IMR-90 (cell line): Measurements from ENCODE around the gene DENND5A. TPM values are rescaled to one million over a fixed set of nuclear protein-coding genes. Genes with fewer than 3 reads are reported as not detected.

ENCODE experiments used
- ATAC-seq: fragments of 200-7000 bp; cut with Tn5 transposase; 2 replicates; pipeline ENCODE4 v1.9.1; 2020; ENCODE audit warnings: low read depth, mild to moderate bottlenecking, moderate library complexity
- BruUV-seq: library from RNA; stranded (reverse); fragments of 400-500 nt; replicated peaks from 2 replicates; lab custom pipeline; 2021; lab: Mats Ljungman, UMichigan
- CTCF ChIA-PET: fragments of 300-600 bp; formaldehyde crosslinking; extraction: SDS; loops from one replicate; lab custom pipeline; 2021; ENCODE audit warnings: antibody characterized with exemption; lab: Yijun Ruan, JAX
- POLR2A ChIA-PET: fragments of 300-600 bp; sonication (Branson Sonifier 250); formaldehyde crosslinking; loops from one replicate; lab custom pipeline; 2022; ENCODE audit warnings: antibody characterized with exemption; ENCODE audit not compliant: unreplicated experiment; lab: Charles Lee
- DNase-seq: peaks from one replicate; pipeline ENCODE4 v3.0.0; 2013
- H2AFZ ChIP-seq: replicated peaks from 2 replicates; pipeline ENCODE3; 2013; ENCODE audit warnings: low read length, mild to moderate bottlenecking; ENCODE audit not compliant: poor library complexity
- H2AK5ac ChIP-seq: 2 replicates; pipeline ENCODE4 v1.6.1; 2013; ENCODE audit warnings: low read depth, low read length, inconsistent platforms
- H2AK9ac ChIP-seq: replicated peaks from 2 replicates; pipeline ENCODE3; 2013; ENCODE audit warnings: mild to moderate bottlenecking, low read depth, low read length, moderate library complexity; ENCODE audit not compliant: poor library complexity
- H2BK120ac ChIP-seq: 2 replicates; pipeline ENCODE4 v1.6.1; 2013; ENCODE audit warnings: low read depth, low read length, inconsistent platforms
- H2BK15ac ChIP-seq: 3 replicates; pipeline ENCODE4 v1.6.1; 2013; ENCODE audit warnings: low read depth, low read length, inconsistent platforms
- H2BK20ac ChIP-seq: 2 replicates; pipeline ENCODE4 v1.6.1; 2013; ENCODE audit warnings: low read depth, mild to moderate bottlenecking, inconsistent platforms, low read length, moderate library complexity
- H2BK5ac ChIP-seq: 2 replicates; pipeline ENCODE4 v1.6.1; 2013; ENCODE audit warnings: mild to moderate bottlenecking, low read depth, low read length, inconsistent platforms; ENCODE audit not compliant: poor library complexity, severe bottlenecking
- H3K14ac ChIP-seq: replicated peaks from 2 replicates; pipeline ENCODE4 v1.6.1; 2013; ENCODE audit warnings: low read depth, low read length, inconsistent platforms
- H3K18ac ChIP-seq: 2 replicates; pipeline ENCODE4 v1.6.1; 2013; ENCODE audit warnings: low read depth, low read length, control low read depth
- H3K23ac ChIP-seq: 2 replicates; pipeline ENCODE4 v1.6.1; 2013; ENCODE audit warnings: low read depth, low read length, inconsistent platforms
- H3K27ac ChIP-seq: 2 replicates; pipeline ENCODE4 v1.5.1; 2013; ENCODE audit warnings: mild to moderate bottlenecking, control low read depth, low read length; ENCODE audit not compliant: insufficient read depth
- H3K27me3 ChIP-seq: 2 replicates; pipeline ENCODE4 v1.6.1; 2013; ENCODE audit warnings: low read length; ENCODE audit not compliant: control insufficient read depth, insufficient read depth
- H3K36me3 ChIP-seq: 2 replicates; pipeline ENCODE4 v1.6.1; 2013; ENCODE audit warnings: low read length, mixed read lengths; ENCODE audit not compliant: control insufficient read depth, insufficient read depth
- H3K4ac ChIP-seq: 2 replicates; pipeline ENCODE4 v1.6.1; 2013; ENCODE audit warnings: low read depth, low read length, inconsistent platforms
- H3K4me1 ChIP-seq: 2 replicates; pipeline ENCODE4 v1.6.1; 2013; ENCODE audit warnings: low read length, mixed read lengths; ENCODE audit not compliant: control insufficient read depth, insufficient read depth
- H3K4me2 ChIP-seq: 2 replicates; pipeline ENCODE4 v1.6.1; 2013; ENCODE audit warnings: low read depth, mild to moderate bottlenecking, control low read depth, low read length, moderate library complexity
- H3K4me3 ChIP-seq: 2 replicates; pipeline ENCODE4 v1.5.1; 2013; ENCODE audit warnings: low read depth, mild to moderate bottlenecking, control low read depth, low read length, moderate library complexity; ENCODE audit not compliant: insufficient read depth
- H3K56ac ChIP-seq: 2 replicates; pipeline ENCODE4 v1.6.1; 2013; ENCODE audit warnings: low read length, inconsistent platforms; ENCODE audit not compliant: insufficient read depth; ENCODE audit errors: extremely low read depth
- H3K79me1 ChIP-seq, 2 experiments: 2 replicates each; pipeline ENCODE4 v1.6.1; 2013; ENCODE audit warnings: low read length in 2 of 2, inconsistent platforms in 1 of 2, low read depth in 1 of 2
- H3K9ac ChIP-seq: 2 replicates; pipeline ENCODE4 v1.6.1; 2013; ENCODE audit warnings: low read depth, low read length, control low read depth
- H3K9me1 ChIP-seq: 2 replicates; pipeline ENCODE4 v1.6.1; 2013; ENCODE audit warnings: low read length, inconsistent platforms; ENCODE audit not compliant: insufficient read depth
- H3K9me3 ChIP-seq: 2 replicates; pipeline ENCODE4 v1.6.1; 2013; ENCODE audit warnings: low read length; ENCODE audit not compliant: control insufficient read depth, insufficient read depth
- H4K20me1 ChIP-seq: 2 replicates; pipeline ENCODE4 v1.6.1; 2013; ENCODE audit warnings: low read length, inconsistent platforms; ENCODE audit not compliant: insufficient read depth
- H4K5ac ChIP-seq: 2 replicates; pipeline ENCODE4 v1.6.1; 2013; ENCODE audit warnings: mild to moderate bottlenecking, low read depth, low read length, control low read depth
- H4K8ac ChIP-seq, 2 experiments: 2 replicates each; pipeline ENCODE4 v1.6.1; 2013; ENCODE audit warnings: low read depth in 2 of 2, low read length in 2 of 2, control low read depth in 1 of 2, inconsistent platforms in 1 of 2
- H4K91ac ChIP-seq: 2 replicates; pipeline ENCODE4 v1.6.1; 2013; ENCODE audit warnings: low read depth, low read length, inconsistent platforms; ENCODE audit not compliant: insufficient read depth
- CEBPB ChIP-seq: IDR thresholded peaks from 2 replicates; pipeline ENCODE4 v1.6.1; 2012; ENCODE audit warnings: low read depth, low read length, improper control_type of control experiment
- CHD1 ChIP-seq: IDR thresholded peaks from 2 replicates; pipeline ENCODE4 v1.6.1; 2012; ENCODE audit warnings: low read depth, low read length, improper control_type of control experiment
- ELK1 ChIP-seq: fragments of 150-350 bp; IDR thresholded peaks from 2 replicates; pipeline ENCODE4 v1.6.1; 2016; ENCODE audit warnings: low read depth, mild to moderate bottlenecking, low read length, moderate library complexity, borderline replicate concordance
- FOS ChIP-seq: fragments of 150-350 bp; IDR thresholded peaks from 2 replicates; pipeline ENCODE4 v1.6.1; 2016; ENCODE audit warnings: low read depth, low read length
- MAFK ChIP-seq: IDR thresholded peaks from 2 replicates; pipeline ENCODE4 v1.6.1; 2012; ENCODE audit warnings: low read depth, low read length, improper control_type of control experiment
- MXI1 ChIP-seq: IDR thresholded peaks from 2 replicates; pipeline ENCODE4 v1.6.1; 2012; ENCODE audit warnings: low read depth, mild to moderate bottlenecking, low read length, moderate library complexity, borderline replicate concordance
- NFE2L2 ChIP-seq: fragments of 150-350 bp; IDR thresholded peaks from 2 replicates; pipeline ENCODE4 v1.6.1; 2016; ENCODE audit warnings: low read depth, mild to moderate bottlenecking, low read length
- POLR2A ChIP-seq: IDR thresholded peaks from 2 replicates; pipeline ENCODE4 v1.6.1; 2012; ENCODE audit warnings: mild to moderate bottlenecking, low read depth, low read length
- RAD21 ChIP-seq: IDR thresholded peaks from 2 replicates; pipeline ENCODE4 v1.6.1; 2012; ENCODE audit warnings: low read length, improper control_type of control experiment
- RFX5 ChIP-seq: IDR thresholded peaks from 2 replicates; pipeline ENCODE4 v1.8.0; 2012; ENCODE audit warnings: low read depth, mild to moderate bottlenecking, low read length, moderate library complexity
- WGBS, 2 experiments: methylation state at CpG; one replicate each; pipeline versions ENCODE4 v1.1.5 to v1.1.7; 2013; ENCODE audit warnings: missing lambda C conversion rate in 2 of 2; ENCODE audit not compliant: insufficient read length in 1 of 2; ENCODE audit errors: extremely low coverage in 2 of 2; 5-methylcytosine and 5-hydroxymethylcytosine counted together
- dilution Hi-C: fragments of 300-500 bp; cut with HindIII; formaldehyde crosslinking; loops from one replicate; pipeline ENCODE4 v1.14.3; 2018; ENCODE audit warnings: low sequenced_read_pairs; ENCODE audit not compliant: unreplicated experiment
- in situ Hi-C: fragments of 300-500 bp; cut with MboI; formaldehyde crosslinking; loops from 3 replicates; pipeline ENCODE4 v1.14.3; 2019; ENCODE audit warnings: low sequenced_read_pairs, inconsistent platforms, mixed read lengths
- intact Hi-C: fragments of 100-400 bp; cut with micrococcal nuclease; formaldehyde crosslinking; loops from 2 replicates; pipeline ENCODE4 v1.10.0; 2022
- polyA plus RNA-seq, 3 experiments: library from polyadenylated mRNA; depleted of rRNA; stranded (reverse); fragments of >200 nt; gene quantifications; 2 replicates each; pipeline ENCODE4 v1.2.3, GENCODE V29; 2012; ENCODE audit warnings: low replicate concordance in 1 of 3
- total RNA-seq: library from RNA; depleted of rRNA; stranded (reverse); fragments of >200 nt; gene quantifications from 2 replicates; pipeline ENCODE4 v1.2.3, GENCODE V29; 2012
- TF ChIP-seq, protein P1 (sequence below): fragments of 150-350 bp; IDR thresholded peaks from 2 replicates; pipeline ENCODE4 v1.6.1; 2017; ENCODE audit warnings: mild to moderate bottlenecking, antibody characterized with exemption, low read length, low read depth

The DENND5A gene
- total and polyA plus RNA-seq, 2 of the 4 experiments (the other 2 are of a cell fraction): 179 to 192 TPM

- Histone ChIP-seq H2BK20ac (peak overlapping the region; percentile 65; the same call in 1 of the 2 replicates), H3K4ac (peak overlapping the region; percentile 5; the same call in 1 of the 2 replicates), H2AK9ac (no peak overlapping the region), H3K27ac (no peak overlapping the region), H3K9ac (no peak overlapping the region), H2BK5ac (no peak overlapping the region), H2BK15ac (no peak overlapping the region), H4K20me1 (peaks cover 72% of the 10 kb centered on the region), H2BK120ac (no peak overlapping the region), H3K23ac (no peak overlapping the region), H3K9me3 (no peaks in the 10 kb centered on the region), H3K4me1 (peaks cover 20% of the 10 kb centered on the region), H3K27me3 (no peaks in the 10 kb centered on the region), H3K56ac (no peak overlapping the region), H2AK5ac (no peak overlapping the region), H3K9me1 (peaks cover 19% of the 10 kb centered on the region), H3K18ac (no peak overlapping the region), H4K8ac (no peak overlapping the region), H3K4me2 (no peak overlapping the region), H4K5ac (no peak overlapping the region), H3K79me1 (peaks cover 35 to 84% of the 10 kb centered on the region in 2 experiments), H2AFZ (no peak overlapping the region), H3K14ac (peak overlapping the region; percentile 68; the same call in 1 of the 2 replicates), H3K36me3 (no peaks in the 10 kb centered on the region), H4K91ac (no peak overlapping the region), H3K4me3 (no peak overlapping the region)
- ATAC-seq: no peak
- intact Hi-C loops (no loop called here), dilution Hi-C loops (no loop called here), in situ Hi-C loops (no loop called here)
- no peak for TF ChIP-seq ELK1
- no peak for TF ChIP-seq MXI1
- TF ChIP-seq, protein P1, sequence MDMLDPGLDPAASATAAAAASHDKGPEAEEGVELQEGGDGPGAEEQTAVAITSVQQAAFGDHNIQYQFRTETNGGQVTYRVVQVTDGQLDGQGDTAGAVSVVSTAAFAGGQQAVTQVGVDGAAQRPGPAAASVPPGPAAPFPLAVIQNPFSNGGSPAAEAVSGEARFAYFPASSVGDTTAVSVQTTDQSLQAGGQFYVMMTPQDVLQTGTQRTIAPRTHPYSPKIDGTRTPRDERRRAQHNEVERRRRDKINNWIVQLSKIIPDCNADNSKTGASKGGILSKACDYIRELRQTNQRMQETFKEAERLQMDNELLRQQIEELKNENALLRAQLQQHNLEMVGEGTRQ: no peak
- TF ChIP-seq CEBPB: no peak
- TF ChIP-seq MAFK: no peak
- no peak for TF ChIP-seq CHD1
- no peak for TF ChIP-seq RAD21
- no peak for TF ChIP-seq NFE2L2
- no peak for TF ChIP-seq POLR2A
- TF ChIP-seq RFX5: no peak
- TF ChIP-seq FOS: no peak
- ChIA-PET POLR2A (no interaction called here), CTCF (no interaction called here)
- BruUV-seq: no TSS peak
- no peak for DNase-seq
- no CpG with 5 or more reads among the region's 3 CpGs for WGBS, 2 experiments
Observed at GRCh38 chr11:9211322-9211721, 53.8 kb downstream of the DENND5A start.
